ENCODE measurements around the gene SPSB1. TPM values are rescaled to one million over a fixed set of nuclear protein-coding genes. Genes with fewer than 3 reads are reported as not detected.
A peak's percentile ranks its signal among the peaks of the same experiment; 100 is the strongest.

Gene SPSB1
- total RNA-seq, 6 experiments from 2014 or later = 7.7 to 121 (median 37.0) TPM

DNA sequence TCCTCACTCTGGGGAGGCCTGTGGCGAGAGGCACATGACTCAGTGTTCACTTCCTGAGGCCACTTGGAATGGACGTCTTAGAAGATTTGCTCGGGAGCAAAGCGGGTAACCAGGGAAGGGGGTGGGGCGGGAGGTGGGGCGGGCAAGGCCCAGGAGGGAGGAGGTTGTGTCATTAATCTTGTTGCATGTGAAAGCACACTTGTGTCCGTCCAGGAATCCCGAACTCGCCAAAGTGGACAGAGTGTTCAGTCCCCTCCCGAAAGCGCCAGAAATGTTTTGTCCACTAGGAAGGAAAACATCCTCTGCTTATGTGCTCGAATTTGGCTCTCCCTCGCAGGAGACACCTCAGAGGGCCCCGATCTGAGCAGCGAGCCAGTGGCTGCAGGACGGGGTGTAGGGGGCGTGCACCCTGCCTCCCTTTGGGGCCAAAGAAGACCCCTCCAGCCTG is 84.2 kb downstream of the SPSB1 start:
- Histone ChIP-seq H3K27me3 (no peaks in the 10 kb centered on the region), H3K36me3 (no peaks in the 10 kb centered on the region), H3K9me3 (no peaks in the 10 kb centered on the region), H3K4me3 (no peak overlapping the region), H3K27ac (peak overlapping the region in 1 of 3 donors; percentile 26), H3K4me1 (no peaks in the 10 kb centered on the region)
- 43% methylated on average over 5 of the region's 17 CpGs for WGBS (ENCODE audit: insufficient coverage, low coverage, low lambda C conversion rate, missing lambda C conversion rate)
- intact Hi-C loops (cut with DNase I) = no loop called here
- DNase-seq (no peak), ATAC-seq (peak in 3 of 4 donors; percentile 19 to 62 (median 33))
- TF ChIP-seq POLR2A (IDR thresholded peaks at IDR 0.05) = no peak
- TF ChIP-seq, protein P1, sequence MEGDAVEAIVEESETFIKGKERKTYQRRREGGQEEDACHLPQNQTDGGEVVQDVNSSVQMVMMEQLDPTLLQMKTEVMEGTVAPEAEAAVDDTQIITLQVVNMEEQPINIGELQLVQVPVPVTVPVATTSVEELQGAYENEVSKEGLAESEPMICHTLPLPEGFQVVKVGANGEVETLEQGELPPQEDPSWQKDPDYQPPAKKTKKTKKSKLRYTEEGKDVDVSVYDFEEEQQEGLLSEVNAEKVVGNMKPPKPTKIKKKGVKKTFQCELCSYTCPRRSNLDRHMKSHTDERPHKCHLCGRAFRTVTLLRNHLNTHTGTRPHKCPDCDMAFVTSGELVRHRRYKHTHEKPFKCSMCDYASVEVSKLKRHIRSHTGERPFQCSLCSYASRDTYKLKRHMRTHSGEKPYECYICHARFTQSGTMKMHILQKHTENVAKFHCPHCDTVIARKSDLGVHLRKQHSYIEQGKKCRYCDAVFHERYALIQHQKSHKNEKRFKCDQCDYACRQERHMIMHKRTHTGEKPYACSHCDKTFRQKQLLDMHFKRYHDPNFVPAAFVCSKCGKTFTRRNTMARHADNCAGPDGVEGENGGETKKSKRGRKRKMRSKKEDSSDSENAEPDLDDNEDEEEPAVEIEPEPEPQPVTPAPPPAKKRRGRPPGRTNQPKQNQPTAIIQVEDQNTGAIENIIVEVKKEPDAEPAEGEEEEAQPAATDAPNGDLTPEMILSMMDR (IDR thresholded peaks at IDR 0.05) = no peak

DNA sequence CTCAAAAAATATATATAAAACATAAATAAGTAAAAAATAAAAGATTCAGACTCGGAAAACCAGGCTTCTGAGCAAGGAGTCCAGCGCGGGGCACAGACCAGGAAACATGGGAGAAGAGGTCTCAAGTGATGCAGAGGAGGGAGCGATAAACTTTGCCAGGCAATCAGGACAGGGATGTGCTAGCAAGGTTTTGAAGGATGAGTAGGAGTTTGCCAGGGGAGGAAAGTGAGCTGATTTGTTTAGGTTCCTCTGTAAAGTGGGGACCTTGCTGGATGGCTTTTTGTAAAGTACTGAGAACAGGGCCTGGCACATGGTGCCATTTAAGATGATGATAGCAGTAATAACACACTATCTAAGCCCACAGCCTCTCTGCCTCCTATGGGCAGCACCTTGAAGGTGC is 86.1 kb downstream of the SPSB1 start:
- H3K27me3 ChIP-seq = no peaks in the 10 kb centered on the region
- TF ChIP-seq, protein P1 (IDR thresholded peaks at IDR 0.05) = no peak
- TF ChIP-seq POLR2A (IDR thresholded peaks at IDR 0.05) = no peak
- DNase-seq = no peak
- no peak for ATAC-seq
- 90% methylated on average over 3 of the region's 4 CpGs for whole genome bisulfite sequencing (ENCODE audit: insufficient coverage, low coverage, low lambda C conversion rate, missing lambda C conversion rate)
- no peaks in the 10 kb centered on the region for H3K36me3 ChIP-seq
- no peak overlapping the region for H3K27ac ChIP-seq
- no peaks in the 10 kb centered on the region for H3K9me3 ChIP-seq
- no peaks in the 10 kb centered on the region for H3K4me1 ChIP-seq
- no peak overlapping the region for H3K4me3 ChIP-seq
- intact Hi-C loops (cut with DNase I) = no loop called here

DNA sequence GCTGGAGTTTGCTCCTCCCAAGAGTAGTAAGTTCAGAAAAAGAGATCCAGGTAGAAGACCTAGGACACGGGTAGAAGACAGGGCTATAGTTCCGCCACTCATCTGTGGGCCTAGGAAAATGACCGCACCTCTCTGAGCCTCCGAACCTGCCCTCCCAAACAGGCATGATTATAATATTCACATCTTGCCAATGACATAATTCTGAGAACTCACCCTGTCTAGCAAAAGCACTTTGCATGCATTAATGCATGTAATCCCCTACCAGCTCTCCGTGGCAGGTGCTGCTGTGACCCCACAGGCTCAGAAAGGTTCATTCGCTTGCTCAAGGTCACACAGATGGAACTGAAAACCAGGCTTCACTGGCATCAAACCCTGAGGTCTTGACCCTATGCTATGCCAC is 88.0 kb downstream of the SPSB1 start:
- ATAC-seq = no peak
- H3K36me3 ChIP-seq = no peaks in the 10 kb centered on the region
- intact Hi-C loops (cut with DNase I) = no loop called here

DNA sequence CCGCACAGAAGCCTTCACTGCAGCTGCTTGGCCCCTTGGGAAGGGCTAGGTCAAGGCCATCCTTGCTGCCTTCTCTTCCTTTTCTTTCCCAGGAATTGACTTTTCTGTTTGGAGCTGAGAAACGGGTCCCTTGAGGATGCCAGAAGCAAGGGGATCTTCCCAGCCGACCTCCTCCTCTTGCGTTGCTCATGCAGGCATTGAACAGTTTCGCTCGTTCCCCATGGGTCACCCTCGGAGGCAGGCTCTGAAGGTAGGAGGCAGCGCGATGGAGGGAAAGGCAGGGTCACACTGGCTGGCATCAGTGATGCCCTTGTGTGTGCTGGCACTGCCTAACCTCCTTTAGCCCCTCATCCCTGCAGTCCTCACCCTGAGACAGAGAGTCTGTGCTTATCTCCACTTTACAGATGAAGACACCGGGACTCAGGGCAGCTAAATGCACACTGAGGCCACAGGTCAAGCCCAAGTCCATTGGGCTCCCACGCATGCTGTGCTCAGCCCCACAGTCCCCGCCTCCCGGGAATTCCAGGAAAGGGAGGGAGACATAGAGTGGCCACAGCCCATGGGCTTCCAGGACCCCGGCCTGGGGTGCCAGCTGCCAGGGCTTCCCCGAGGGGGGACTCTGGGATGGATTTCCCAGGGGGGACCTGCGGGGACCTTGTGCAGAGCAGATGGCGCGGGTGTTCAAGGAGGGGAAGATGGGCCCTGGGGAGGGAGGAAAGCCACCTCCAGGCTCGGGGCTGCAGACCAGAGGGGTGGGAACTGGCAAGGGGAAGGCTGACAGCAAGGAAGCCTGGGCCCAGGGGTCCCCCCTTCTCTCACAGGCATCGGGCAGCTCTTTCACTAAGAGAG is 90.2 kb downstream of the SPSB1 start:
- TF ChIP-seq, protein P1 (IDR thresholded peaks at IDR 0.05) = no peak
- TF ChIP-seq POLR2A (IDR thresholded peaks at IDR 0.05) = no peak
- intact Hi-C loops (cut with DNase I) = no loop called here

More for the DNA sequence above, 88.0 kb downstream of the SPSB1 start:
- Histone ChIP-seq H3K27ac (no peak overlapping the region), H3K9me3 (no peaks in the 10 kb centered on the region), H3K4me3 (no peak overlapping the region), H3K27me3 (no peaks in the 10 kb centered on the region), H3K4me1 (no peaks in the 10 kb centered on the region)
- TF ChIP-seq POLR2A (IDR thresholded peaks at IDR 0.05) = no peak
- TF ChIP-seq, protein P1 (IDR thresholded peaks at IDR 0.05) = no peak
- DNase-seq = no peak
- 86% methylated on average over 6 of the region's 6 CpGs for WGBS (ENCODE audit: insufficient coverage, low coverage, low lambda C conversion rate, missing lambda C conversion rate)

More for the DNA sequence above, 90.2 kb downstream of the SPSB1 start:
- Histone ChIP-seq H3K36me3 (no peaks in the 10 kb centered on the region), H3K9me3 (no peaks in the 10 kb centered on the region), H3K4me1 (no peaks in the 10 kb centered on the region), H3K27me3 (no peaks in the 10 kb centered on the region), H3K4me3 (no peak overlapping the region), H3K27ac (no peak overlapping the region)
- WGBS (ENCODE audit: insufficient coverage, low coverage, low lambda C conversion rate, missing lambda C conversion rate) = 72% methylated on average over 9 of the region's 20 CpGs
- ATAC-seq (no peak), DNase-seq (no peak)

All from right lobe of liver (tissue), 6 donors.